GM21786 (cell line): Measurements from ENCODE around the gene HIBCH.

Source experiments
- ATAC-seq: cut with Tn5 transposase; IDR thresholded peaks from one replicate; pipeline ENCODE4 v1.9.1; 2021; ENCODE audit not compliant: unreplicated experiment

HIBCH gene

GRCh38 chr2:190199530-190199929 is 120.1 kb downstream of the HIBCH start:
- ATAC-seq, result no peak

- no peak for ATAC-seq
Observed at GRCh38 chr2:190199109-190199508, 120.5 kb downstream of the HIBCH start.

DNA sequence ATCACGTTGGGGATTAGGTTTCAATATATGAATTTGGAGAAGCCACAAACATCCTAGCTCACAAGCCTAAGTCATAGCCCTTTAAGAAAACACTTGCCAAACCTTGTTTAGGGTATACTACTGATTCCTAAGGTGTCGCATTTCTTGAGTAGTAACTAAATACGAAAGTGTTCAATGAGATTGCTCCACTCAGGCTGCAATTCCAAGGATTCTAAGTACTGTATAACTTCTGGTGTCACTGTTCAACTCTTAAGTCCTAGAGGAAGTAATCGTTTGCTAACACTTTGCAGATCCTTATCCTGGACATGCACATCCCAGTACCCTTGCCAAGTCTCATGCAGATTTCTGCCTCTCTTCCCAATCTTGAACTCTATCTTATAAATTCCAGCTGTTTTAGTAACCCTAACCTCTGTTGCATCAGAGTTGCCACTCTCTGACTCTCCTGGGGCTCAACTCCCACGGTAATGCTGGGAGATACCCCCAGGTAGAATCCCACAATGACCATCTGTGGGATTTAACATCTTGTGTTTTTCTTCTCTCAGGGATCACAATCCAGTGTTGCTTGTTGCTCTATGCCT is 122.4 kb downstream of the HIBCH start:
- ATAC-seq, result no peak

GRCh38 chr2:190190507-190191162 is 129.0 kb downstream of the HIBCH start:
- no peak for ATAC-seq

DNA sequence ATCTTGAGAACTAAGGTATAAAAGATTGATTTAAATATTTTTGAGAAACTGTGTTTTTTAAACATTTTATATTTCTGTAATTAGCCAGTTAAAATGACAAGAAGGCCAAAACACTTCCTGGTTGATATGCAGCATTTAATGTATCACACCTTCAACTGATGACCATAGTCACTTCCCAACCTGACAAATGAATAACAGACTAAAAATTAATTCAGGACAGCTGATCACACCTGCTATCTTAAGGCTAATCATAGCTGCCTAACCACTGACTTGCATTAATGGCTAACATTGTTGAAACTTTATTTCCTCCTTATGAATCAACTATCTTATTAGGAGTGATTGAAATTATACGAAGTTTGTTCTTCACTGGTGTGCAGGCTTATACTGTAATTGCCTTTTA is 131.3 kb downstream of the HIBCH start:
- no peak for ATAC-seq

- ATAC-seq, result no peak
Observed at GRCh38 chr2:190186238-190186637, 133.4 kb downstream of the HIBCH start.

- ATAC-seq, result no peak
Observed at GRCh38 chr2:190185380-190185779, 134.2 kb downstream of the HIBCH start.

- no peak for ATAC-seq
Observed at GRCh38 chr2:190184460-190184859, 135.2 kb downstream of the HIBCH start.

GRCh38 chr2:190183539-190183938 is 136.1 kb downstream of the HIBCH start:
- no peak for ATAC-seq

GRCh38 chr2:190182071-190182524 is 137.5 kb downstream of the HIBCH start:
- ATAC-seq, result peak; percentile 23

GRCh38 chr2:190181123-190181669 is 138.4 kb downstream of the HIBCH start:
- ATAC-seq, result no peak

DNA sequence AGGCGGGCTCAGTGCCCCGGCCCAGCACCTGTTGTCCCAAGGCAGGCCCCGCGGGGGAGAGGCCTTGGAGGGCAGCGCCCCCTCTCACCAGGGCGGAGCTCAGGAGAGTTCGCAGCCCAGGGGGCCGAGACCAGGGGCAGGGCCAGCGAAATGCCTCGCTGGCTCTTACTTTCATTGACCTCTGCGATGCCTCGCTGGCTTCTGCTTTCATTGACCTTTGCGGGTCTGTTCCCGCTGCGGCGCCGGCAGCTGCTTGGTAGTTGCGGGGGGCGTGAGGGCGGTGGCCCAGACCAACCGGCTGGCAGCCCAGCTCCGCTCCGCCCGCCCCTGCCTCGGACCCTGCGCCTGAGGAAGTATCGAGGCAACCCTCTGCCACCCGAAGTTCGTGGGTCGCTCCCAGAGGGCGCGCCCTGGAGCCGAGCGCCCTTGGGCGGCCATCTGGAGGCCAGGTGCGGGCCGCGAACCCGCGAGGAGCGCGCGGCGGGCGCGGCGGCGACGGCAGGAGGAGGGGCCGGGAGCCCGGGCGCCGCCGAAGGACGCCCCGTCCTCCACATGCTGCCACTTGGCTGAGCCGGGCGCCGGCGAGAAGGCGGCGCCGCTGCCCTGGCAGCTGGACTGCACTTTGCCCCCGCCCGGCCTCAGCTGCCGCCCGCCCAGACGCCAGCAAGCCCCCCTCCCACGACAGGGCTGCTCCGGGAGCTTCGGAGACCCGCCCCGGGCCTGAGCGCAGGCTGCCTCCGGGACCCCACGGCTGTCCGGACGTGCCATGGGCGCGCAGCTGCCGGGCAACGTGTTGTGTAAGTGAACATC is 139.1 kb downstream of the HIBCH start:
- ATAC-seq, result peak; percentile 76

DNA sequence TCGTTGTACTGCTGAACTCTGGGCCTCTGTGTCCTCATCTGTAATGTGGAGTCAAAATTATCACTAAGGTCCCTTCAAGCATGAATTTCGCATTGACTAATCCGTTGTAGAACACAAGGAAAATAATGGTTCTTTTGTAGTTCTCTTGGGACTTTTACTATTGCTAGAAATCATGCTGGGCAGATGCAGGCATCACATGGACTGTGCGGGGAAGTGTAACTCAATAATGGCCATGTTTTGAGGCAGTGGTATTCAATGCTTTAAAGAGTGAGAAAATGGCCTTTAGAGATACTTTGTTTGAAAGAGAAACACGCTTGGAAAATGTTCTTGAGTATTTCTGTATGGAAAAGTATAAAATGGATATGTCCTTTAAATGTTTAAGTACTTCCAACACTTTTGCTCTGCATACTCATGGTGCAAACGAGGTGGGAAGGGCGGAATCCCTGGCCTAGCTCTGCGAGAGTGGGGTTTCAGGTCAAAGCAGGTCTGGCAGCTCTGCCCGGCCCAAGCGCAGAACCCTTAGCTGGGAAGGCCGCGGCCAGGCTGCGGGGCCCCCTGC is 139.8 kb downstream of the HIBCH start:
- no peak for ATAC-seq

DNA sequence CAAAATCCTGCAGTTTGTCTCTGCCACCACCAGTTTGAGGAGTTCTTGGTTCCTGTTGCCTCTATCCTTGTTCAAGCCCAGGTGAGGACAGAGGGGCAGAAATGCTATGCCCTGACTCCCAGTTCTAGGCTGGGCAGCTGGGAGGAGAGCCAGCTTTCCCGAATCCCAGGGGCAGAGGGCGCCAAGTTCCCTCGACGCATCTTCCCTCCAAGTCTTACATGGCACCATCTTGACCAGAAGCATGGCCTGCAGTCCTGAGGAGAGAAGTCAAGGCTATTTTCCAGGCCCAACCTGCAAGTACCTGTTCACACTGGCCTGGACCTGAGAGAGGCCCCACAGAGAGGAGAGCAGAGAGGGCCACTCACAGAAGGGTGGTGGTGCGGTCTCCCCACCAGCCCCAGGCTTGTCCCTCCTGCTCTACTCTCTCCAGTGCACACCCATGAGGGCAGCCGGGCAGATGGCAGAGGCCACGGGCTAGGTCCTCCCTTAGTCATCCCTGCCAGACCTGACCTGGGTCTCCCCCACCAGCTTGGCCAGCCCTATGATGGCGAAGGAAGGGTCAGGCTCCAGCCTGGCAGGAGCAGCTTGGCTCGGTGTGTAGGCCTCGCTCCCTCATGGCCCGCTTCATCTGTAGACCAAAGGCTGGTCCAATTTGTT is 141.4 kb downstream of the HIBCH start:
- no peak for ATAC-seq

DNA sequence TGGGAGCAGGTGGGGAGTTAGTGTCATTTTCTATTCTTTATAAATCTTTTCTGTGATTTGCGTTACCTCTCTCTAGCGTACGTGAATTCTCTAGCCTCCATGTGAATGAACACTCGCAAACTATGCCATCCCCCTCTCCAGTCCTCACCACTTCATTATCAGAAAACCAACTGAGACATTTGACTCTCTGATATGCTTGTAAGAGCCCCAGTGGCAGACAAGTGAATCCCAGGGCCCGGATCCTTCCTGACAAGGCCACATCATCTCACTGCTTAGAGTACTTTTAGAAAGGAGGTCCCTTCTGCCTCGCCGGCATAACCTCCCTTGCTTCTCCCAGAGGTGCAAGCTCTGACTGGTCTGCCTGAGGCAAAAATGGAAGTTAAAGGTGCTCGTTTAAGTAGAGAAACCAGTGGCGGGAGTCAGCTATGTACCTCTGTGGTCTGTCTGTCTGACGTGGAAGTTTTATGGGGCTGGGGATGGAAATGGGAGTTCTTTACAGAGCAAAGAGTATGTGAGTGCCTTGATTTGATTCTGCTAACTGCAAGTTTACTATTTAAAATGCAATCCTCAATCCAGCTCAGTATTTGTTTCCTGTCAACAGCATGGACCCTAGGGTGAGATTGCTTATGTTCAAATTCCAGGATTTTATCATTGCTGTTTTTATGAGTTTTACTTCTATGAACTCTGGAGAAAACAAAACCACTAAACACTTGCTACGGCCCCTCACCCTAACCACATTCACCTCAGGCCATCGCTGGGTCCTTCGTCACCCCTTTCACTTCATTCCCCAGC is 142.2 kb downstream of the HIBCH start:
- ATAC-seq, result no peak

DNA sequence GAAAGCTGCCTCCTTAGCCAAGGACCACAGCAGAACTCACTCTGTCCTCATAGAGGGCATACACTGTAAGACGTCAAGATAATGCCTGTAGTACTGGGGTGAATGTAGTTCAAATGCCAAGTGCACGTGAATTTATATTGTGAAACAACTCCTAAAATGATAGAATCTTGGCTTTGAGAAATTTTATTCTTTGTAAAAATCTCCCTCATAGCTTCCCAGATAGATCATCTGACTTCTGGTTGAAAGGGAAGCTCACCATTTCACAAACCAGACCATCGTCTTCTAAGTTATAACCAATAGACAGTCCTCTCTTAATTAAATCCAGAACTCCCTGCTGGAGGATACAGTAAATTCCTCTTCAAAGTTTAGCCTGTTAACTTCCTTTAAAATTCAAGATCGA is 146.2 kb downstream of the HIBCH start:
- ATAC-seq, result no peak

- no peak for ATAC-seq
Observed at GRCh38 chr2:190170673-190171072, 149.0 kb downstream of the HIBCH start.

DNA sequence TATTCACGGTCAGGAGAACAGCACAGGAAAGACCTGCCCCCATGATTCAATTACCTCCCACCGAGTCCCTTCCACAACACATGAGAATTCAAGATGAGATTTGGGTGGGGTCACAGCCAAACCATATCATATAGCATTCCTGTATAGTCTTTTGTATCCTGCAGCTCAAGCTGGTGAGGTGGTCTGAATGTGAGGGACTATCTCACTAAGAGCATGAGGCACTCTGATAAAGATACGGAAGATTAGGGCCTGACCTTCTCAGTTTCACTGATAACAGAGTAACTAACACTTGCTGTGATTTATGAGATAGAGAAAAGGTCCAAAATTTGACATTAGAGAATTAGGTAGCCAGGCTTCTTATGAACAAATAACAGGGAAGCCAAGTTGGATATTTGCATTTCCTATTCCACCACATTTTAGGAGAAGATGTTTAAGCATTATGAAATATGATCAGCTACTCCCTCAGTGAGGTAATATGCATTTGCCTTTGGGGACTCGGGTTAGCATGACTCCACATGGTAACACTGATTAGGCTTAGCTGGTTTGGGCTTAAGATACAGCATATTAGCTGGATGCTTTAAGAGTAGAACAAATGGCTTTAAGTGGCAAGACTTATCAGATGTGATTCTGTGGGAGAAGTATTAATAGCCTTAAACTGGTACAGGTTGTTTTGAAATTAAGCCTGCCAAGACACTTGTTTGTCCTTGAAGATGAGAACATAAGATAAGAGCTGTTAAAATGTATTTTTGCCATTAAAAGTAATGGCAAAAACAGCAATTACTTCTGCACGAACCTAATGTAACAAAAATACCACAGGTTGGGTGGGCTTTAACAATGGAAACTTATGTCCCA is 150.2 kb downstream of the HIBCH start:
- no peak for ATAC-seq

GRCh38 chr2:190167702-190168101 is 151.9 kb downstream of the HIBCH start:
- ATAC-seq, result no peak
